Breast epithelium (tissue), 3 donors: ENCODE measurements around the gene GTF2I.

ENCODE experiments used
- POLR2A ChIP-seq: fragments of 450-650 bp; IDR thresholded peaks from one replicate; pipeline ENCODE4 v1.6.1; 2016; ENCODE audit warnings: antibody characterized with exemption, mild to moderate bottlenecking, moderate library complexity
- POLR2AphosphoS5 ChIP-seq, 3 donors: sonication (generic); formaldehyde crosslinking; IDR thresholded peaks; one replicate each; pipeline ENCODE4 v1.6.1; 2017; ENCODE audit warnings: antibody characterized with exemption in 3 of 3
- TF ChIP-seq, protein P1 (sequence below), 3 donors: fragments of 450-650 bp; IDR thresholded peaks; one replicate each; pipeline ENCODE4 v1.5.1; 2016 to 2017; ENCODE audit warnings: antibody characterized with exemption in 3 of 3, mild to moderate bottlenecking in 3 of 3, moderate library complexity in 3 of 3

DNA sequence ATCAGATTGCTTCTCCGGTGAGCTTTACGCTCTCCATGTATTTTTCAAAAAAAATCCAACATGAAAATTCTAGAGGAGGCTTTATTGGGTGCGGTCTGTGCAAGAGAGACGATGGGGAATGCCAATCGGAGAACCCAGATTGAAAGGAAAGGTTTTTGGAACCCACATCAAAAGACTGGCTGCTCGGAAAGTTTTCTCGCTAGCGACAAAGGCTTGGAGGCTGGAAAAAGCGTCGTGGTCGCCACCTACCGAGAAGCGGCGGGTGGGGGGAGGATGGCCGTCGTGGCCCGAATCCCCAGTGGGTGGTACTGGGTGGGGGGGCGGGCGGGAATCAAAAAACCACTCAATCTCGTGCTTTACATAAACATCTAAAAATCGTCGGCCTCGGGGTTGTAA is 1.1 kb upstream of the GTF2I start:
- TF ChIP-seq, protein P1, sequence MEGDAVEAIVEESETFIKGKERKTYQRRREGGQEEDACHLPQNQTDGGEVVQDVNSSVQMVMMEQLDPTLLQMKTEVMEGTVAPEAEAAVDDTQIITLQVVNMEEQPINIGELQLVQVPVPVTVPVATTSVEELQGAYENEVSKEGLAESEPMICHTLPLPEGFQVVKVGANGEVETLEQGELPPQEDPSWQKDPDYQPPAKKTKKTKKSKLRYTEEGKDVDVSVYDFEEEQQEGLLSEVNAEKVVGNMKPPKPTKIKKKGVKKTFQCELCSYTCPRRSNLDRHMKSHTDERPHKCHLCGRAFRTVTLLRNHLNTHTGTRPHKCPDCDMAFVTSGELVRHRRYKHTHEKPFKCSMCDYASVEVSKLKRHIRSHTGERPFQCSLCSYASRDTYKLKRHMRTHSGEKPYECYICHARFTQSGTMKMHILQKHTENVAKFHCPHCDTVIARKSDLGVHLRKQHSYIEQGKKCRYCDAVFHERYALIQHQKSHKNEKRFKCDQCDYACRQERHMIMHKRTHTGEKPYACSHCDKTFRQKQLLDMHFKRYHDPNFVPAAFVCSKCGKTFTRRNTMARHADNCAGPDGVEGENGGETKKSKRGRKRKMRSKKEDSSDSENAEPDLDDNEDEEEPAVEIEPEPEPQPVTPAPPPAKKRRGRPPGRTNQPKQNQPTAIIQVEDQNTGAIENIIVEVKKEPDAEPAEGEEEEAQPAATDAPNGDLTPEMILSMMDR (IDR thresholded peaks at IDR 0.05): no peak
- TF ChIP-seq POLR2AphosphoS5 (IDR thresholded peaks at IDR 0.05) (no peak), POLR2A (no peak)
